ENCODE results near the gene NCKAP5. TPM values are rescaled to one million over a fixed set of nuclear protein-coding genes. Genes with fewer than 3 reads are reported as not detected.

NCKAP5 gene
- total and polyA plus RNA-seq, 4 donors: 0.57 to 2.8 (median 2.4) TPM

DNA sequence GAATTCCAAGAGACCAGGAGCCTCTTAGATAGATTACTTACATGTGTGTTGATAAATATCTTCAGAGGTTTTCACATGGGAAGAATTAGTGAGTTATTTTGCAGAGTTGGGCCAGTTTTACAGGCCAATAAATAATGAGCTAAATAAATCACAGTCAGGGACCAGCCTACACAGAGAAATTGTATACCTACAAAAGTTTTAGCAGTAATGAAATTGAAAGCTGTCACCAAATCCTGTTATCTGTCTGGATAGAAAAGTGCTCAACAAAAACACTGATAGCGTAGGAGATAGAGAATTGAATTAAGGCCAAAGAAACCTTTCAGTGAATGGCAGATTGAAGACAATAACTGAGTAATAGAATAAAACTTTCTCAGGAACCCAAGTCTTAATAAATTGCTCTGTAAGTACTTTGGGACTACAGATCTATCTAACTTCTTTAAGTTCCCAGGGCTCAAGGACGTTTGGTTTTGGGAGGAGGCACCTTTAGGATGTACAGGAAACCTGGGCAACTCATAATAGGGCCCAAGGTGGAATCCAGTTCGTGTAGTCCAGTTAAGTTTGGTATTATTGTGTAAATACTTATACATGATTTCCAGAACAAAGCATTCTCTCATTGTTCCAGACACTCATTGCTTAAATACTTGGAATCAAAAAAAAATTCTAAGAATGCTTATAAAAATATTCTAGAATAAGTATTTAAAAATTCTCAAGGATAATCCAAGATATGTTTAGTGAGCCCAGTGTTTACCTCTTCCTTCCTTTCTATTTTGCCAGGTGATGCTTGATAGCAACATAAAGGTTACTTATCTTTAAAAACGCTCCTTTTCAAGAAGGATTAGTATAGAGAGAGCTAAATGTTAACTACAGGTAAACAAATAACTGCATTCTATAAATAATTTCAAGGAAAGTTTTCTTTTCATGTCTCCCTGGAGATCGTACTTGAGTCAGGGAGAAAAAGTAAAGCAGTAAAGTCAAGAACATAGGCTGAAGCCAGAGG lies 134.5 kb downstream of the NCKAP5 start:
- TF ChIP-seq FOXA2 (IDR thresholded peaks at IDR 0.05): no peak
- no peak for TF ChIP-seq NR2F2 (IDR thresholded peaks at IDR 0.05)
- TF ChIP-seq EGR1 (IDR thresholded peaks at IDR 0.05; ENCODE audit: low read depth in 2 of 2): no peak
- TF ChIP-seq RAD21 (IDR thresholded peaks at IDR 0.05): no peak
- no peak for TF ChIP-seq FOXA1 (IDR thresholded peaks at IDR 0.05)
- TF ChIP-seq, protein P1, sequence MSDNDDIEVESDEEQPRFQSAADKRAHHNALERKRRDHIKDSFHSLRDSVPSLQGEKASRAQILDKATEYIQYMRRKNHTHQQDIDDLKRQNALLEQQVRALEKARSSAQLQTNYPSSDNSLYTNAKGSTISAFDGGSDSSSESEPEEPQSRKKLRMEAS (IDR thresholded peaks at IDR 0.05): no peak
- TF ChIP-seq ZBTB33 (IDR thresholded peaks at IDR 0.05): no peak
- no peak for TF ChIP-seq HNF4A (conservative IDR thresholded peaks at IDR 0.05)

DNA sequence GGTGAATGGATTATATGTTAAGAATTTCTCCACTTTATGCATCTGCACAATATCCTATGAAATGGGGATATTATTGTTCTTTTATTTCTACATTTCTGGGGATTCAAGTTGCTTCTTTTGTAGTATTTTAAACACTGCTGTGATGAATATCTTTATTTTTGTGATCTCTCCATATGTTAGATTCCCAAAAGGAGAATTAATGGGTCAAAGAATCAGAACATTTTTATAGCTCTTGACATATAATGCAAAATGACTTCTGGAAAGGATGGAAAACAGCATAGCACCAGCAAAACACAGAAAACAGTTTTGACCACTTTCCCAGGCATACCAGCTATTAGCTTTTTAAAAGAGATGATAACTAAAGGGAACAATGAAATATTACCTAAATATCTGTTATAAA lies 135.5 kb downstream of the NCKAP5 start:
- H3K9ac ChIP-seq (ENCODE audit: low read depth in 1 of 2, low read length in 2 of 2): no peak overlapping the region
- no peaks in the 10 kb centered on the region for H3K4me1 ChIP-seq (ENCODE audit: control insufficient read depth in 4 of 4, insufficient read depth in 4 of 4, low read length in 3 of 4)
- no peak for DNase-seq (ENCODE audit: low spot score)
- H3K9me3 ChIP-seq (ENCODE audit: control insufficient read depth in 4 of 4, low read length in 3 of 4): no peaks in the 10 kb centered on the region
- H3K4me3 ChIP-seq (ENCODE audit: low read depth in 1 of 3, low read length in 3 of 3): no peak overlapping the region
- no peaks in the 10 kb centered on the region for H3K36me3 ChIP-seq (ENCODE audit: control insufficient read depth in 4 of 4, insufficient read depth in 3 of 4, low read depth in 1 of 4, low read length in 3 of 4)
- no peaks in the 10 kb centered on the region for H3K27me3 ChIP-seq (ENCODE audit: control insufficient read depth in 4 of 4, insufficient read depth in 4 of 4, low read length in 3 of 4)
- H3K27ac ChIP-seq (ENCODE audit: low read depth in 1 of 2, low read length in 2 of 2): no peak overlapping the region
- TF ChIP-seq HNF4A (conservative IDR thresholded peaks at IDR 0.05) (no peak), YY1 (IDR thresholded peaks at IDR 0.05) (no peak)

More for the DNA sequence above, 134.5 kb downstream of the NCKAP5 start:
- Histone ChIP-seq H3K27me3 (ENCODE audit: control insufficient read depth in 4 of 4, insufficient read depth in 4 of 4, low read length in 3 of 4) (no peaks in the 10 kb centered on the region), H3K9me3 (ENCODE audit: control insufficient read depth in 4 of 4, low read length in 3 of 4) (no peaks in the 10 kb centered on the region), H3K36me3 (ENCODE audit: control insufficient read depth in 4 of 4, insufficient read depth in 3 of 4, low read depth in 1 of 4, low read length in 3 of 4) (no peaks in the 10 kb centered on the region), H3K9ac (ENCODE audit: low read depth in 1 of 2, low read length in 2 of 2) (no peak overlapping the region), H3K4me1 (ENCODE audit: control insufficient read depth in 4 of 4, insufficient read depth in 4 of 4, low read length in 3 of 4) (no peaks in the 10 kb centered on the region), H3K4me3 (ENCODE audit: low read depth in 1 of 3, low read length in 3 of 3) (no peak overlapping the region), H3K27ac (ENCODE audit: low read depth in 1 of 2, low read length in 2 of 2) (no peak overlapping the region)
- DNase-seq (ENCODE audit: low spot score): no peak
- 79% methylated on average over 5 of the region's 5 CpGs for WGBS

- H3K4me1 ChIP-seq (ENCODE audit: control insufficient read depth in 4 of 4, insufficient read depth in 4 of 4, low read length in 3 of 4): no peaks in the 10 kb centered on the region
- H3K9me3 ChIP-seq (ENCODE audit: control insufficient read depth in 4 of 4, low read length in 3 of 4): no peaks in the 10 kb centered on the region
- H3K9ac ChIP-seq (ENCODE audit: low read depth in 1 of 2, low read length in 2 of 2): no peak overlapping the region
- no peak overlapping the region for H3K27ac ChIP-seq (ENCODE audit: low read depth in 1 of 2, low read length in 2 of 2)
- H3K4me3 ChIP-seq (ENCODE audit: low read depth in 1 of 3, low read length in 3 of 3): no peak overlapping the region
- 76% methylated on average over 4 of the region's 4 CpGs for whole genome bisulfite sequencing
- H3K36me3 ChIP-seq (ENCODE audit: control insufficient read depth in 4 of 4, insufficient read depth in 3 of 4, low read depth in 1 of 4, low read length in 3 of 4): no peaks in the 10 kb centered on the region
- DNase-seq (ENCODE audit: low spot score): no peak
- H3K27me3 ChIP-seq (ENCODE audit: control insufficient read depth in 4 of 4, insufficient read depth in 4 of 4, low read length in 3 of 4): no peaks in the 10 kb centered on the region
- TF ChIP-seq FOXA1 (IDR thresholded peaks at IDR 0.05) (no peak), HNF4A (conservative IDR thresholded peaks at IDR 0.05) (no peak), ZBTB33 (IDR thresholded peaks at IDR 0.05) (no peak), CTCF (IDR thresholded peaks at IDR 0.05; ENCODE audit: low read depth, low read length, missing input control) (no peak), EGR1 (IDR thresholded peaks at IDR 0.05; ENCODE audit: low read depth in 2 of 2) (no peak), REST (IDR thresholded peaks at IDR 0.05) (no peak), ATF3 (IDR thresholded peaks at IDR 0.05) (no peak), RAD21 (IDR thresholded peaks at IDR 0.05) (no peak), TAF1 (conservative IDR thresholded peaks at IDR 0.05) (no peak), NR2F2 (IDR thresholded peaks at IDR 0.05) (no peak), YY1 (IDR thresholded peaks at IDR 0.05) (no peak), HNF4G (IDR thresholded peaks at IDR 0.05) (no peak), GABPA (IDR thresholded peaks at IDR 0.05 in 1 of 2, conservative IDR thresholded peaks at IDR 0.05 in 1 of 2) (no peak)
- TF ChIP-seq, protein P1 (IDR thresholded peaks at IDR 0.05): no peak
These were observed 137.0 kb downstream of the NCKAP5 start for GRCh38 chr2:133431289-133431688.
